K562 (cell line): Measurements from ENCODE around the gene DISC1. TPM values are rescaled to one million over a fixed set of nuclear protein-coding genes. Genes with fewer than 3 reads are reported as not detected.

Source experiments
- ESRRB ChIP-seq: fragments of 250-450 bp; sonication (Bioruptor Pico); IDR thresholded peaks from 2 replicates; pipeline ENCODE4 v1.5.0; 2020; ENCODE audit warnings: mild to moderate bottlenecking, moderate library complexity, borderline replicate concordance
- MEF2A ChIP-seq: IDR thresholded peaks from 2 replicates; pipeline ENCODE4 v1.6.1; 2011; ENCODE audit warnings: low read depth, mild to moderate bottlenecking, low read length, moderate library complexity; ENCODE audit not compliant: control insufficient read depth
- PTTG1 ChIP-seq: fragments of 450-650 bp; IDR thresholded peaks from 2 replicates; pipeline ENCODE4 v1.6.1; 2016; ENCODE audit warnings: low read depth, mild to moderate bottlenecking, missing genetic modification characterization, missing compliant biosample characterization
- THRA ChIP-seq: fragments of 450-650 bp; IDR thresholded peaks from 2 replicates; pipeline ENCODE4 v1.6.1; 2017; ENCODE audit warnings: mild to moderate bottlenecking, moderate library complexity
- THRAP3 ChIP-seq: fragments of 450-650 bp; IDR thresholded peaks from 2 replicates; pipeline ENCODE4 v1.6.1; 2016; ENCODE audit warnings: mild to moderate bottlenecking, inconsistent platforms, borderline replicate concordance
- ZFP30 ChIP-seq: fragments of 250-450 bp; sonication (Bioruptor Pico); IDR thresholded peaks from 2 replicates; pipeline ENCODE4 v1.8.0; 2022; ENCODE audit warnings: moderate library complexity, mild to moderate bottlenecking, inconsistent platforms, borderline replicate concordance
- polyA plus RNA-seq, 8 experiments: library from polyadenylated mRNA; depleted of rRNA in 4 of 8; stranded (reverse) in 5 of 8; unstranded in 3 of 8; fragments of >200 nt; fragmentation: Nextera tagmentation in 2 of 8; fragmentation: Illumina TruSeq in 1 of 8; extraction: Ambion mirVana in 2 of 8; extraction: Trizol in 1 of 8; gene quantifications; 2 replicates each; pipeline versions ENCODE4 v1.2.1 to v1.2.3, GENCODE V29; 2011 to 2014; ENCODE audit warnings: inconsistent platforms in 1 of 8, missing spikeins in 1 of 8
- total RNA-seq, 7 experiments: library from RNA; depleted of rRNA in 6 of 7; stranded (reverse); fragments of >200 nt in 6 of 7; fragmentation: Illumina TruSeq in 2 of 7; extraction: Trizol in 2 of 7; gene quantifications; 2 replicates each; pipeline versions ENCODE4 v1.2.1 to v1.2.3, GENCODE V29; 2011 to 2021; ENCODE audit warnings: low replicate concordance in 1 of 7
- TF ChIP-seq, protein P1 (sequence below): fragments of 250-450 bp; sonication (Bioruptor Pico); IDR thresholded peaks from 2 replicates; pipeline ENCODE4 v1.5.0; 2022; ENCODE audit warnings: mild to moderate bottlenecking

The DISC1 gene
- total and polyA plus RNA-seq, 9 of the 15 experiments (the other 6 are each of a cell fraction or from before 2014, with no cell fraction given): 0.01 to 0.11 (median 0.08) TPM; not detected in 1

GRCh38 chr1:231768416-231768815, 141.8 kb downstream of the DISC1 start (continued):
- TF ChIP-seq THRA: no peak
- no peak for TF ChIP-seq MEF2A
- TF ChIP-seq ESRRB (CRISPR knock-in tag): no peak
- no peak for TF ChIP-seq ZFP30 (CRISPR knock-in tag)
- TF ChIP-seq PTTG1 (tag): no peak
- TF ChIP-seq, protein P1, sequence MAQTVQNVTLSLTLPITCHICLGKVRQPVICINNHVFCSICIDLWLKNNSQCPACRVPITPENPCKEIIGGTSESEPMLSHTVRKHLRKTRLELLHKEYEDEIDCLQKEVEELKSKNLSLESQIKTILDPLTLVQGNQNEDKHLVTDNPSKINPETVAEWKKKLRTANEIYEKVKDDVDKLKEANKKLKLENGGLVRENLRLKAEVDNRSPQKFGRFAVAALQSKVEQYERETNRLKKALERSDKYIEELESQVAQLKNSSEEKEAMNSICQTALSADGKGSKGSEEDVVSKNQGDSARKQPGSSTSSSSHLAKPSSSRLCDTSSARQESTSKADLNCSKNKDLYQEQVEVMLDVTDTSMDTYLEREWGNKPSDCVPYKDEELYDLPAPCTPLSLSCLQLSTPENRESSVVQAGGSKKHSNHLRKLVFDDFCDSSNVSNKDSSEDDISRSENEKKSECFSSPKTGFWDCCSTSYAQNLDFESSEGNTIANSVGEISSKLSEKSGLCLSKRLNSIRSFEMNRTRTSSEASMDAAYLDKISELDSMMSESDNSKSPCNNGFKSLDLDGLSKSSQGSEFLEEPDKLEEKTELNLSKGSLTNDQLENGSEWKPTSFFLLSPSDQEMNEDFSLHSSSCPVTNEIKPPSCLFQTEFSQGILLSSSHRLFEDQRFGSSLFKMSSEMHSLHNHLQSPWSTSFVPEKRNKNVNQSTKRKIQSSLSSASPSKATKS (CRISPR knock-in tag): no peak
- no peak for TF ChIP-seq THRAP3
